GM12865 (cell line): ENCODE data around the gene GALNT2.

ENCODE experiments used
- DNase-seq: peaks from one replicate; pipeline ENCODE4 v3.0.0; 2010; ENCODE audit warnings: low read depth
- H3K4me3 ChIP-seq: 2 replicates; pipeline ENCODE4 v1.5.1; 2011; ENCODE audit warnings: mild to moderate bottlenecking, low read depth, low read length, control low read depth
- TF ChIP-seq, protein P1 (sequence below): IDR thresholded peaks from 2 replicates; pipeline ENCODE4 v1.5.1; 2011; ENCODE audit warnings: low read length, control low read depth, low read depth, inconsistent platforms; ENCODE audit not compliant: insufficient read depth; ENCODE audit errors: missing control alignments

GALNT2 gene

DNA sequence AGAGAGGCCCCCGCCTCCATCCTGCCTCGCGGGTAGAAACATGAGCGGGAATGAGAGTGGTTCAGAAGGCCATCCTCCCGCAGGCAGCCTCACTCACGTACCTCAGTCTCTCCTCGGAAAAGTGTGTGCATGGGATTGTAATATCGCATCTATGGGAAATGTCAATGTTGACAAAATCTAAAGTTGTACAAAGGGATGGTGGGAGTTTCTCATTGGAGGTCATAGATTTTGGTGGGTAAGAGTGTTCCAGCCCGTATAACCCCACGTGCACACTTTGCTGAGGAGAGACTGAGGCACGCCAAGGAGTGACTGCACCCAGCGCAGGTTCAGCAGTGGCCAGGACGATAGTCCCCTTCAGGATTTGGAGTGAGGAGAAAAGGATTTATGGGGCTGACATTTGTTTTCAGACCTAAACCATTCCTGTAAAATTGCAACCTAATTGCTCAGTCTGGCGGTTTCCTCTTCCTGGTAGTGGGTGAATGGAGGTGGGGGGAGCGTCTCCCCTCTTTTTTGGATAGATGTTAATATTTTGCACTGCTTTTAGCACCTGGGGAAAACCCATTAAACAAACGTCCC lies 59.6 kb downstream of the GALNT2 start:
- no peak for DNase-seq
- TF ChIP-seq, protein P1, sequence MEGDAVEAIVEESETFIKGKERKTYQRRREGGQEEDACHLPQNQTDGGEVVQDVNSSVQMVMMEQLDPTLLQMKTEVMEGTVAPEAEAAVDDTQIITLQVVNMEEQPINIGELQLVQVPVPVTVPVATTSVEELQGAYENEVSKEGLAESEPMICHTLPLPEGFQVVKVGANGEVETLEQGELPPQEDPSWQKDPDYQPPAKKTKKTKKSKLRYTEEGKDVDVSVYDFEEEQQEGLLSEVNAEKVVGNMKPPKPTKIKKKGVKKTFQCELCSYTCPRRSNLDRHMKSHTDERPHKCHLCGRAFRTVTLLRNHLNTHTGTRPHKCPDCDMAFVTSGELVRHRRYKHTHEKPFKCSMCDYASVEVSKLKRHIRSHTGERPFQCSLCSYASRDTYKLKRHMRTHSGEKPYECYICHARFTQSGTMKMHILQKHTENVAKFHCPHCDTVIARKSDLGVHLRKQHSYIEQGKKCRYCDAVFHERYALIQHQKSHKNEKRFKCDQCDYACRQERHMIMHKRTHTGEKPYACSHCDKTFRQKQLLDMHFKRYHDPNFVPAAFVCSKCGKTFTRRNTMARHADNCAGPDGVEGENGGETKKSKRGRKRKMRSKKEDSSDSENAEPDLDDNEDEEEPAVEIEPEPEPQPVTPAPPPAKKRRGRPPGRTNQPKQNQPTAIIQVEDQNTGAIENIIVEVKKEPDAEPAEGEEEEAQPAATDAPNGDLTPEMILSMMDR: no peak
- H3K4me3 ChIP-seq: no peak overlapping the region

DNA sequence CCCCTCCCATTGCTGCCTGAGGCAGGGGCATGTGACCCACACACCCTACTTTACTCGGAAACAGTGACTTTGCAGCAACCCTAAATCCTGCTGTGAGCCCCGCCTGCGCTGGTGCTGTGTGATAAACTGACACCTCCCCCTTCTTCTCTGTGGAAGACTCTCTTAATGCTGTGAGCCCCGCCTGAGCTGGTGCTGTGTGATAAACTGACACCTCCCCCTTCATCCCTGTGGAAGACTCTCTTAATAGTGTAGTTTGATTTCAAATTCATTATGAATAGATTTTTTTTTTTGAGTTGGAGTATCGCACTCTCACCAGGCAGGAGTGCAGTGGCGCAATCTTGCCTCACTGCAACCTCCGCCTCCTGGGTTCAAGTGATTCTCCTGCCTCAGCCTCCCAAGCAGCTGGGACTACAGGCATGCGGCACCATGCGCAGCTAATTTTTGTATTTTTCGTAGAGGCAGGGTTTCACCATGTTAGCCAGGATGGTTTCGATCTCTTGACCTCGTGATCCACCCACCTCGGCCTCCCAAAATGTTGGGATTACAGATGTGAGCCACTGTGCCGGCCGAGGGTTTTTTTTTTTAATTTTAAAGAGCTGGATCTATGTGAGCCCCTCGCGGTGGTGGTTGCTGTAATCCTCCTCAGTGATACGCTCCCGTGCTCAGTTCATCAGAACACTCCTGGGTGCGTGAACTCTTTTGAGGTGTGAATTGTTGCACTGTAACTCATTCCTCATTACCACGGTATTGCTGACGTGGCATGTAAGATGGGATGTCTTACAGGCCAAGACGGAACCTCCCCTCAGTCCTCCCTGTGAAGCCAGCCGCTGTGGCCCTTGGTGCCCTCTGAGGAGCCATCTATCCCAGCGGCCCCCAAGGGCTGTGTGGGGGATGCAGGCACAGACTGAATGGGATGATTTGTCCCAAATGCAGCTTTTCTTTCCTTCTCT lies 60.3 kb downstream of the GALNT2 start:
- no peak for DNase-seq
- TF ChIP-seq, protein P1: no peak

DNA sequence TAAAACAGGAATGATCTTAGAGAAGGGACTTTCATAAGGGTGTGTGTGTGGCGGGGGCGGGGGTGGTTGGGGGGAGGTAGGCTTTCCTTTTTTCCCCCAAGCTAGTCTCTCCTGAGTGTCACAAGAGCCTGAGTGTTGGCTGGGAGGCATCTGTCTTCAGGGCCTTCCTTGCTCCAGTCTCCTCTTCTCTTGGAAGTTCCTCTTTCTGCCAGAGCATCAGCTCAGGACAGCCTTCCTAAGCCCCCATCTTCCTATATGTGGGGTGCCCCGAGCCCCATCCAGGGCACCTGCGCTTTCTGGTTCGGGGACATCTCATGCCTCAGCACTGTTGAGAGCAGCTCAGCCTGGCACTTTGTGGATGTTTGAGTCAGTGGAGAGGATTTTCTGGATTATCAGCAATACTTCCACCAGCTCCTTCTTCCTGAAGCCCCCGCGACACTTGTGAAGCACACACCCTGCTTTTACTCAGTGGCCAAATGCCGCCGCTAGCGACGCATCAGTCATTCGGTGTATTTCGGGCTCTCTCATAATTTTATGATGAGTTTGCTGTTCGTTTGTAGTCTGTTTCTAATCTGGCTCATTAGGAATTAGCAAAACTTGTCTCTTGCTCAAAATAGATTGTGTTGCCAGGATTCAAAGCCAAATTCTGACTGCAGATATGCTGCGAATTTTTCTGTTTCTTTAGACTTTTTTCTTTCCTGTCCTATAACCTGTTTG lies 61.7 kb downstream of the GALNT2 start:
- no peak for DNase-seq
- TF ChIP-seq, protein P1: no peak
- H3K4me3 ChIP-seq: no peak overlapping the region

More for the DNA sequence above, 60.3 kb downstream of the GALNT2 start:
- no peak overlapping the region for H3K4me3 ChIP-seq

DNA sequence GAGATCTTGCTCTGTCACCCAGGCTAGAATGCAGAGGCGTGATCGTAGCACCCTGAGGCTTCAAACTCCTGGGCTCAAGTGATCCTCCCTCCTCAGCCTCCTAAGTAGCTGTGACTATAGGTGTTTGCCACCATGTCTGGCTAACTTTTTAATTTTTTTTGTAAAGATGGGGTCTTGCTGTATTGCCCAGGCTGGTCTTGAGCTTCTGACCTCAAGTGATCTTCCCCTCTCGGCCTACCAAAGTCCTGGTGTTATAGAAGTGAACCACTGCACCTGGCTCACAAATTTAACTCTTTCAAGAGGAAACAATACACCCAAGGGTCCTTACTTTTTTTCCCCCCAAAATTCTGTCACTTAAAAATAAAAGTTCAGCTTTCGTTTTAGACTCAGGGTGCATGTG lies 62.3 kb downstream of the GALNT2 start:
- no peak overlapping the region for H3K4me3 ChIP-seq
- TF ChIP-seq, protein P1: no peak
- DNase-seq: no peak

DNA sequence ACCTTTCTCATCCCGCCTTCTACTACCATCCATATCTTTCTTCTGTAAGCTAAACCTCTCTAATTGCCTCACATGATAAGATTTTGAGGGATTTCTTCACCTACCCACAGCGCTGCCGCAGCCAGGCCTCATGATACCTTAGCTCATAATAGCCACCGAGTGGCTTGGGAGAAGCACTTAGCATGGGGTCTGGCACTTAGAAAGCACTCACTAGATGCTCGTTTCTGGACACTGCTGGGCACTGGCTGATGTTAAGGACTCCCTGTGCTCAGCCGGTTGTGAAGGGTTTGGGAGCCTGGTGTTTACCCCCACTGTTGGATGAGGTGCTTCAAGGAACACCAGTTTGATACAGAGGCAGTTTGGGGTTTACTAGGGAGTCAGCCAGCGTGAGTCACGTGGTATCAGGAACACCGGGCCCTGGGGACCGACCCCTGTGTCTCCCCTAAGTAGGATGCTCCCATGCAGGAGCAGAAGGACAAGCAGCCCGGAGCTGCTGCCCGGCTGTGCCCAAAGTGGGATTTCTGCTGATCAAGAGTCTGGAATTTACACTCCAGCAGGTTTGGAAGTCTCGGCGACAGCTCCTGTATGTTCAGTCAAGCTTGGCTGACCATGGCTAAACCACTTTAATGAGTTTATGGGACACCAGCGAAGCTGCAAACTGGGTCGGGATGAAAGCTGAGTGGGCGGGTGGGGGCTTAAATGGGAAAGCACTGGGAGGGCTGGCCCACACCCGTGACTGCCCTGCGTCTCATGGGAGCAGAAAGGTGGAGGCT lies 63.3 kb downstream of the GALNT2 start:
- TF ChIP-seq, protein P1: no peak
- no peak for DNase-seq
- H3K4me3 ChIP-seq: no peak overlapping the region

DNA sequence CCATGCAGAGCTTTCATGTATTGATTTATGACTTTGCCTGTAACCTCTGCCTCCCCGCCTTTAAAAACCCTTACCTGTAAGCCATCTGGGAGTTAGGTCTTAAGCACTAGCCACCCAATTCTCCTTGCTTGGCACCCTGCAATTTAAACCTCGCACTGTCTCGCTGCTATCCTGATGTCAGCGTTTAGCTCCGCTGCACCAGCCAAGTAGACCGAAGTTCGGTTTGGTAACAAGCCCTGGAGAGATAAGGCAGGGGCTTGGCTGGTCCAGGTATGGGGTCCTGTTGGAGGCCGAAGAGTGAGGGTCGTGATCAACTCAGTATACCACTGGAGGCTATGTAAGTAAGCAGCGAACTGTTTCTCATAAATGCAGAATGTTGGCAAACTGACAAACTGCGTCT lies 64.4 kb downstream of the GALNT2 start:
- DNase-seq: no peak
- TF ChIP-seq, protein P1: no peak
- no peak overlapping the region for H3K4me3 ChIP-seq
